Bronchial epithelial cell (primary cell): ENCODE measurements around the gene CLK3. TPM values are rescaled to one million over a fixed set of nuclear protein-coding genes. Genes with fewer than 3 reads are reported as not detected.
"Not testable (repeated sequence)": the region's sequence is repeated elsewhere in the genome, so short reads cannot be mapped to it uniquely, and the experiment has no call there.

Experiments used
- DNase-seq: peaks from one replicate; pipeline ENCODE4 v3.0.0-alpha.2; 2010; ENCODE audit warnings: low read depth
- FAIRE-seq: peaks from 2 replicates; lab custom pipeline; 2011; peaks lifted over from hg19 to GRCh38; lab: Jason Lieb, UNC
- H3K27me3 ChIP-seq: 2 replicates; pipeline ENCODE4 v1.5.1; 2011; ENCODE audit warnings: low read length; ENCODE audit not compliant: control insufficient read depth, insufficient read depth
- H3K36me3 ChIP-seq: 2 replicates; pipeline ENCODE4 v1.5.1; 2011; ENCODE audit warnings: low read length; ENCODE audit not compliant: control insufficient read depth, insufficient read depth
- H3K4me3 ChIP-seq: 2 replicates; pipeline ENCODE4 v1.5.1; 2011; ENCODE audit warnings: mild to moderate bottlenecking, low read depth, low read length, control low read depth
- CTCF ChIP-seq: IDR thresholded peaks from 2 replicates; pipeline ENCODE4 v1.5.1; 2011; ENCODE audit warnings: mild to moderate bottlenecking, moderate library complexity, low read length, control low read depth, inconsistent platforms; ENCODE audit not compliant: insufficient read depth, severe bottlenecking
- total RNA-seq: library from RNA; depleted of rRNA; stranded (reverse); fragments of >200 nt; gene quantifications from 2 replicates; pipeline ENCODE4 v1.2.1, GENCODE V29; 2014

The CLK3 gene
- total RNA-seq, 1 donor from 2014 or later = 115 TPM

GRCh38 chr15:74595271-74595670, 20.4 kb upstream of the CLK3 start:
- H3K36me3 ChIP-seq = peaks cover 20% of the 10 kb centered on the region
- DNase-seq = no peak
- TF ChIP-seq CTCF = no peak

GRCh38 chr15:74596736-74597135, 18.9 kb upstream of the CLK3 start:
- H3K4me3 ChIP-seq, H3K27me3 ChIP-seq, FAIRE-seq, DNase-seq: not testable (repeated sequence)
- peaks cover 16% of the 10 kb centered on the region for H3K36me3 ChIP-seq

More at GRCh38 chr15:74595271-74595670, 20.4 kb upstream of the CLK3 start:
- Histone ChIP-seq H3K27me3 (no peaks in the 10 kb centered on the region), H3K4me3 (no peak overlapping the region)
- no peak for FAIRE-seq

DNA sequence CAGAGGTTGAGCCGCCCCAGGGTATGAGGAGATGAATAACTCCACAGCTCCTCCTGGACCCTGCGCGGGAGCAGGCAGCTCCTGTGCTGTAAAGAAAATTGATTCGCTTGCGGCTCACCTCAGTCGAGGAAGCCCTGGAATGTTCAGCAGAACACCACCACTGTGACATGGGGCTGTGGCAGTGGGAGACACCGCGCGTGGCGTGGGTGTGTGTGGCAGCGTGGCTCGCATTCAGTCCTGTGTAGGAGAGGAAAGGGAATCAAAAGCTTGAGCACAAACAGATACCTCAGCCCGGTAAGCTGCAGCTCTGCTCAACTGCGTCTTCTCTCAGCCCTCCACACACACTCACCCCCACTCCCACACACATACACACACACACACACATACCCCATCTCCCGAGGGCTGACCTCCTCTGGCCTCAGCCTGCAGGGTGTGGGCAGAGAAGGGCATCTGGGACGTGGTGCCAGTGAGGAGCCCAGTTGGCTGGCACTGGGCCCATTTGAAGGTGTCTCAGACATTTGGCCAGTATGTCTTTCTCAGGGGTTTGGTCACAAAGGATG, 18.4 kb upstream of the CLK3 start:
- not testable (repeated sequence) for FAIRE-seq, H3K4me3 ChIP-seq, H3K27me3 ChIP-seq, DNase-seq
- peaks cover 11% of the 10 kb centered on the region for H3K36me3 ChIP-seq

- peak overlapping the region; percentile 61 for H3K4me3 ChIP-seq
- no peaks in the 10 kb centered on the region for H3K27me3 ChIP-seq
- no peak for TF ChIP-seq CTCF
- FAIRE-seq (no peak), DNase-seq (peak; percentile 82)
- peaks cover 2% of the 10 kb centered on the region for H3K36me3 ChIP-seq
Measured at GRCh38 chr15:74598126-74598842, 17.4 kb upstream of the CLK3 start.

- TF ChIP-seq CTCF = no peak
- Histone ChIP-seq H3K27me3 (no peaks in the 10 kb centered on the region), H3K36me3 (peaks cover 1% of the 10 kb centered on the region), H3K4me3 (peak overlapping the region; percentile 61)
- FAIRE-seq (no peak), DNase-seq (no peak)
Measured at GRCh38 chr15:74599156-74599555, 16.5 kb upstream of the CLK3 start.

DNA sequence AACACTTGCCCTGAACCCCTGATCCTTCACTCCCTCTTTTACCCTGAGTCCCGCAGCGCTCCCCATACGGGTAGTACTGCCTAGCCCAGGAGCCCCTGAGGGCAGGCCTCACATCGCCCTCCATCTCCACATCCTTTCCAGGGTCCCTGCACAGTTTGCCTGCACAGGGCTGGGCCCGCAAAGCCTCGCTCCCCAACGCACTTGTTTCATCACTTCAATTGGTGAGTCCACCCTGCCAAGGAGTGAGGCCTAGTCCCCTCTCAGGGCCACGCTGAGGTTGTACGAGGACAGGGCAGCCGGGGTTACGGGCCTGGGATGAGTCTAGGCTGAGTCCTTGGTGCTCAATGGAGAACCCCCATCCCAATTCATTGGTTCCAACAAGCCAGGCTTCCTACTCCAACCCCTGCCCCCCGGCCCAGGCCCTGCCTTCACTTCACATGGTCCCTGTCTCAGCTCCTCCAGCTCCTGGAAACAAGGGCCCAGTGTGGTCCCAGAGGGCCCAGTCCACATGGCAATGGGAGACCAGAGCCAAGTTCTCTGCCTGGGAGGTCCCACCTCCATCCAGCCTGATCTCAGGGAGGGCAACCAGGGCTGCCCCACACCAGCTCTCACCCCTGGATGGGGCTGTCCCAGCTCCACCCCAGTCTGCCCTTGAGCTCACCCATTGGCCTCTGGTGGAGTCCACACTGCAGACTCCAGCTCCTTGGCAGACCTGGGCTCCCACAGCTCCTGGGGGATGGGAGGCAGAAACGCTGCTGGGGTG, 12.4 kb upstream of the CLK3 start:
- H3K4me3 ChIP-seq = no peak overlapping the region
- no peaks in the 10 kb centered on the region for H3K27me3 ChIP-seq
- FAIRE-seq (no peak), DNase-seq (no peak)
- TF ChIP-seq CTCF = no peak
- no peaks in the 10 kb centered on the region for H3K36me3 ChIP-seq
